Glomerular visceral epithelial cell (primary cell): ENCODE measurements around the gene CDR2.
"Not testable (repeated sequence)": the region's sequence is repeated elsewhere in the genome, so short reads cannot be mapped to it uniquely, and the experiment has no call there.

Source experiments
- DNase-seq: peaks from one replicate; pipeline ENCODE4 v3.0.0-alpha.2; 2016; ENCODE audit errors: extremely low spot score

CDR2 gene

GRCh38 chr16:22352723-22353122 lies 21.7 kb downstream of the CDR2 start:
- DNase-seq: no peak

GRCh38 chr16:22352140-22352539 lies 22.3 kb downstream of the CDR2 start:
- no peak for DNase-seq

- not testable (repeated sequence) for DNase-seq
Measured at GRCh38 chr16:22351017-22351416, 23.4 kb downstream of the CDR2 start.

GRCh38 chr16:22348291-22348690 lies 26.1 kb downstream of the CDR2 start:
- DNase-seq: peak; percentile 37

GRCh38 chr16:22347100-22347820 lies 27.2 kb downstream of the CDR2 start:
- DNase-seq: no peak

- no peak for DNase-seq
Measured at GRCh38 chr16:22346483-22346882, 27.9 kb downstream of the CDR2 start.

GRCh38 chr16:22342082-22342481 lies 32.3 kb downstream of the CDR2 start:
- no peak for DNase-seq

GRCh38 chr16:22340945-22341344 lies 33.5 kb downstream of the CDR2 start:
- no peak for DNase-seq

- DNase-seq: peak; percentile 37
Measured at GRCh38 chr16:22337849-22338635, 36.4 kb downstream of the CDR2 start.

GRCh38 chr16:22337045-22337444 lies 37.4 kb downstream of the CDR2 start:
- no peak for DNase-seq

- no peak for DNase-seq
Measured at GRCh38 chr16:22336581-22336980, 37.8 kb downstream of the CDR2 start.

GRCh38 chr16:22335668-22336246 lies 38.7 kb downstream of the CDR2 start:
- DNase-seq: no peak

GRCh38 chr16:22333457-22333994 lies 40.9 kb downstream of the CDR2 start:
- DNase-seq: no peak

- DNase-seq: no peak
Measured at GRCh38 chr16:22330326-22330725, 44.1 kb downstream of the CDR2 start.

- no peak for DNase-seq
Measured at GRCh38 chr16:22329199-22329695, 45.2 kb downstream of the CDR2 start.

- DNase-seq: no peak
Measured at GRCh38 chr16:22328081-22328725, 46.2 kb downstream of the CDR2 start.

GRCh38 chr16:22327446-22327775 lies 47.0 kb downstream of the CDR2 start:
- no peak for DNase-seq

GRCh38 chr16:22326771-22327445 lies 47.5 kb downstream of the CDR2 start:
- DNase-seq: no peak

- no peak for DNase-seq
Measured at GRCh38 chr16:22326369-22326652, 48.1 kb downstream of the CDR2 start.

GRCh38 chr16:22325598-22326368 lies 48.6 kb downstream of the CDR2 start:
- DNase-seq: no peak
